Cardiac fibroblast (primary cell): ENCODE results near the gene LONRF2.
A peak's percentile ranks its signal among the peaks of the same experiment; 100 is the strongest.

Experiments used
- DNase-seq, 2 donors: peaks; one replicate each; pipeline versions ENCODE4 v3.0.0 to v3.0.0-alpha.2; 2010; ENCODE audit warnings: low read depth in 2 of 2
- H3K4me3 ChIP-seq, 2 donors: replicated peaks in 1 of 2; 1 replicate in 1 of 2; 2 replicates in 1 of 2; pipeline ENCODE4 v1.5.1; 2011; ENCODE audit warnings: low read depth in 2 of 2, low read length in 2 of 2, mild to moderate bottlenecking in 2 of 2, moderate library complexity in 1 of 2
- CTCF ChIP-seq: IDR thresholded peaks from one replicate; pipeline ENCODE4 v1.5.1; 2011; ENCODE audit warnings: low read depth, mild to moderate bottlenecking, low read length, inconsistent platforms

The LONRF2 gene

GRCh38 chr2:100248044-100248330 lies 74.3 kb downstream of the LONRF2 start:
- H3K4me3 ChIP-seq: no peak overlapping the region
- no peak for DNase-seq
- TF ChIP-seq CTCF: no peak

GRCh38 chr2:100247256-100248043 lies 74.9 kb downstream of the LONRF2 start:
- TF ChIP-seq CTCF: no peak
- DNase-seq: no peak
- no peak overlapping the region for H3K4me3 ChIP-seq

GRCh38 chr2:100246163-100247145 lies 75.8 kb downstream of the LONRF2 start:
- H3K4me3 ChIP-seq: no peak overlapping the region
- peak; percentile 12 to 32 for DNase-seq
- TF ChIP-seq CTCF: peak; percentile 54

GRCh38 chr2:100245681-100246080 lies 76.6 kb downstream of the LONRF2 start:
- DNase-seq: no peak
- TF ChIP-seq CTCF: no peak
- H3K4me3 ChIP-seq: no peak overlapping the region

GRCh38 chr2:100244881-100245605 lies 77.3 kb downstream of the LONRF2 start:
- DNase-seq: peak in 1 of 2 donors; percentile 27
- no peak overlapping the region for H3K4me3 ChIP-seq
- no peak for TF ChIP-seq CTCF

- no peak for TF ChIP-seq CTCF
- DNase-seq: no peak
- H3K4me3 ChIP-seq: no peak overlapping the region
Measured at GRCh38 chr2:100243631-100244030, 78.7 kb downstream of the LONRF2 start.
